SU-DHL-6 (cell line): Measurements from ENCODE around the gene ANKRD33.

Experiments used
- H2AFZ ChIP-seq: fragments of 200-600 bp; sonication (generic); 2 replicates; pipeline ENCODE4 v1.6.1; 2014; ENCODE audit warnings: low read depth, mild to moderate bottlenecking, moderate library complexity, mixed read lengths, antibody characterized with exemption, low read length; ENCODE audit not compliant: severe bottlenecking
- H3F3A ChIP-seq: fragments of 200-600 bp; shearing (Covaris generic); 2 replicates; pipeline ENCODE4 v1.6.0; 2016; ENCODE audit warnings: antibody characterized with exemption, mild to moderate bottlenecking; ENCODE audit not compliant: insufficient read depth
- H3K27ac ChIP-seq: fragments of 200-600 bp; sonication (generic); 2 replicates; pipeline ENCODE4 v1.5.1; 2016; ENCODE audit warnings: low read depth, mild to moderate bottlenecking, low read length, moderate library complexity, mixed read lengths
- H3K27me3 ChIP-seq: fragments of 200-600 bp; sonication (generic), shearing (Covaris generic); 2 replicates; pipeline ENCODE4 v1.6.0; 2014; ENCODE audit warnings: mild to moderate bottlenecking, low read length
- H3K36me3 ChIP-seq: fragments of 200-600 bp; sonication (generic); 2 replicates; pipeline ENCODE4 v1.6.1; 2014; ENCODE audit warnings: mild to moderate bottlenecking, low read length, mixed read lengths
- H3K4me2 ChIP-seq: fragments of 300-600, 200-600 bp; shearing (Covaris generic), sonication (generic); 2 replicates; pipeline ENCODE4 v1.6.0; 2014; ENCODE audit warnings: low read length, low read depth, mild to moderate bottlenecking; ENCODE audit not compliant: poor library complexity, severe bottlenecking
- H3K4me3 ChIP-seq: fragments of 200-600 bp; sonication (generic); 2 replicates; pipeline ENCODE4 v1.5.1; 2014; ENCODE audit warnings: antibody characterized with exemption, low read length, mild to moderate bottlenecking, mixed read lengths; ENCODE audit not compliant: insufficient read depth, poor library complexity, severe bottlenecking
- H3K79me2 ChIP-seq: fragments of 200-600 bp; sonication (generic); 2 replicates; pipeline ENCODE4 v1.6.1; 2014; ENCODE audit warnings: mild to moderate bottlenecking, low read length, moderate library complexity; ENCODE audit not compliant: insufficient read depth
- H3K9ac ChIP-seq: fragments of 200-600 bp; sonication (generic); 2 replicates; pipeline ENCODE4 v1.7.0; 2014; ENCODE audit warnings: mild to moderate bottlenecking, low read length
- H3K9me2 ChIP-seq: fragments of 200-600 bp; sonication (generic); replicated peaks from 2 replicates; pipeline ENCODE4 v1.6.1; 2014; ENCODE audit warnings: low read length; ENCODE audit not compliant: insufficient read depth
- H3K9me3 ChIP-seq: fragments of 200-600 bp; sonication (generic); 2 replicates; pipeline ENCODE4 v1.6.1; 2014; ENCODE audit warnings: low read length, mixed read lengths; ENCODE audit not compliant: insufficient read depth
- H4K20me1 ChIP-seq: fragments of 200-600 bp; sonication (generic); 2 replicates; pipeline ENCODE4 v1.6.1; 2014; ENCODE audit warnings: low read depth, mild to moderate bottlenecking, antibody characterized with exemption, low read length, moderate library complexity, mixed read lengths
- CTCF ChIP-seq: fragments of 200-600 bp; sonication (generic); IDR thresholded peaks from one replicate; pipeline ENCODE4 v1.5.1; 2017; ENCODE audit warnings: antibody characterized with exemption, mild to moderate bottlenecking, low read length, moderate library complexity; ENCODE audit not compliant: insufficient read depth, poor library complexity, severe bottlenecking
- EZH2phosphoT487 ChIP-seq: fragments of 200-600 bp; sonication (generic), shearing (Covaris generic); conservative IDR thresholded peaks from 2 replicates; pipeline ENCODE4 v1.6.1; 2018; ENCODE audit warnings: mild to moderate bottlenecking, antibody characterized with exemption, low read length, moderate library complexity, mixed read lengths

Gene ANKRD33

GRCh38 chr12:51890133-51890464, 2.2 kb downstream of the ANKRD33 start:
- Histone ChIP-seq H2AFZ (no peak overlapping the region), H3F3A (no peaks in the 10 kb centered on the region), H3K27ac (no peak overlapping the region), H3K4me3 (no peak overlapping the region), H3K36me3 (no peaks in the 10 kb centered on the region), H3K79me2 (no peaks in the 10 kb centered on the region), H3K9me3 (no peaks in the 10 kb centered on the region), H3K9ac (no peak overlapping the region), H3K27me3 (no peaks in the 10 kb centered on the region; the same call in 1 of the 2 replicates), H4K20me1 (no peaks in the 10 kb centered on the region), H3K9me2 (no peaks in the 10 kb centered on the region), H3K4me2 (no peak overlapping the region)
- no peak for TF ChIP-seq EZH2phosphoT487
- no peak for TF ChIP-seq CTCF

GRCh38 chr12:51890511-51891171, 2.7 kb downstream of the ANKRD33 start:
- TF ChIP-seq EZH2phosphoT487 (no peak), CTCF (no peak)
- H3K4me3 ChIP-seq = no peak overlapping the region
- H3K27me3 ChIP-seq = no peaks in the 10 kb centered on the region; the same call in 1 of the 2 replicates
- H4K20me1 ChIP-seq = no peaks in the 10 kb centered on the region
- H3K9ac ChIP-seq = no peak overlapping the region
- H3K9me2 ChIP-seq = no peaks in the 10 kb centered on the region
- no peaks in the 10 kb centered on the region for H3K9me3 ChIP-seq
- no peak overlapping the region for H2AFZ ChIP-seq
- no peak overlapping the region for H3K27ac ChIP-seq
- no peaks in the 10 kb centered on the region for H3F3A ChIP-seq
- H3K4me2 ChIP-seq = no peak overlapping the region
- no peaks in the 10 kb centered on the region for H3K36me3 ChIP-seq
- no peaks in the 10 kb centered on the region for H3K79me2 ChIP-seq

GRCh38 chr12:51891843-51892242, 3.9 kb downstream of the ANKRD33 start:
- H3K79me2 ChIP-seq = no peaks in the 10 kb centered on the region
- H3K27me3 ChIP-seq = no peaks in the 10 kb centered on the region; the same call in 1 of the 2 replicates
- H4K20me1 ChIP-seq = no peaks in the 10 kb centered on the region
- no peaks in the 10 kb centered on the region for H3K9me3 ChIP-seq
- TF ChIP-seq CTCF (no peak), EZH2phosphoT487 (no peak)
- H3K4me2 ChIP-seq = no peak overlapping the region
- no peak overlapping the region for H3K4me3 ChIP-seq
- no peak overlapping the region for H3K9ac ChIP-seq
- no peaks in the 10 kb centered on the region for H3F3A ChIP-seq
- no peak overlapping the region for H2AFZ ChIP-seq
- H3K36me3 ChIP-seq = no peaks in the 10 kb centered on the region
- no peaks in the 10 kb centered on the region for H3K9me2 ChIP-seq
- no peak overlapping the region for H3K27ac ChIP-seq
